HepG2 (cell line): ENCODE data around the gene CCL22. TPM values are rescaled to one million over a fixed set of nuclear protein-coding genes. Genes with fewer than 3 reads are reported as not detected.
A peak's percentile ranks its signal among the peaks of the same experiment; 100 is the strongest.

Experiments used
- ARNTL ChIP-seq: sonication (generic); formaldehyde crosslinking; IDR thresholded peaks from 2 replicates; pipeline ENCODE4 v1.4.0; 2020; ENCODE audit warnings: mild to moderate bottlenecking, missing genetic modification reagents
- CAMTA2 ChIP-seq: sonication (generic); formaldehyde crosslinking; IDR thresholded peaks from 2 replicates; pipeline ENCODE4 v1.4.0; 2020; ENCODE audit warnings: mild to moderate bottlenecking, missing genetic modification reagents, borderline replicate concordance
- CBX1 ChIP-seq: IDR thresholded peaks from one replicate; pipeline ENCODE4 v1.6.1; 2016; ENCODE audit warnings: antibody characterized with exemption, low read depth
- HIVEP1 ChIP-seq: sonication (generic); formaldehyde crosslinking; IDR thresholded peaks from 2 replicates; pipeline ENCODE4 v1.4.0; 2020; ENCODE audit warnings: mild to moderate bottlenecking, missing genetic modification reagents
- PHF8 ChIP-seq: sonication (generic); formaldehyde crosslinking; IDR thresholded peaks from 2 replicates; pipeline ENCODE4 v1.5.0; 2020; ENCODE audit warnings: missing genetic modification reagents
- RBFOX2 ChIP-seq: fragments of 200-400 bp; formaldehyde crosslinking; IDR thresholded peaks from 2 replicates; pipeline ENCODE4 v1.6.1; 2017; ENCODE audit warnings: low read depth, mild to moderate bottlenecking, low read length
- RXRB ChIP-seq: IDR thresholded peaks from 2 replicates; pipeline ENCODE4 v1.6.1; 2016; ENCODE audit warnings: borderline replicate concordance, missing genetic modification reagents, missing compliant biosample characterization
- YEATS4 ChIP-seq: sonication (generic); formaldehyde crosslinking; IDR thresholded peaks from 2 replicates; pipeline ENCODE4 v1.4.0; 2020; ENCODE audit warnings: missing genetic modification reagents, borderline replicate concordance
- ZC3H4 ChIP-seq: sonication (generic); formaldehyde crosslinking; IDR thresholded peaks from 2 replicates; pipeline ENCODE4 v1.4.0; 2020; ENCODE audit warnings: missing genetic modification reagents, borderline replicate concordance
- ZFX ChIP-seq: sonication (generic); formaldehyde crosslinking; IDR thresholded peaks from 2 replicates; pipeline ENCODE4 v1.4.0; 2020; ENCODE audit warnings: mild to moderate bottlenecking, low read depth, missing genetic modification reagents, moderate library complexity
- ZKSCAN8 ChIP-seq: IDR thresholded peaks from 2 replicates; pipeline ENCODE4 v1.6.1; 2016; ENCODE audit warnings: borderline replicate concordance, missing genetic modification reagents, missing compliant biosample characterization
- ZNF225 ChIP-seq: sonication (generic); formaldehyde crosslinking; IDR thresholded peaks from 2 replicates; pipeline ENCODE4 v1.4.0; 2020; ENCODE audit warnings: mild to moderate bottlenecking, missing genetic modification reagents
- ZNF292 ChIP-seq: sonication (generic); formaldehyde crosslinking; IDR thresholded peaks from 2 replicates; pipeline ENCODE4 v1.8.1; 2022; ENCODE audit warnings: mild to moderate bottlenecking, low read depth, missing genetic modification reagents, borderline replicate concordance
- ZNF331 ChIP-seq: sonication (generic); formaldehyde crosslinking; IDR thresholded peaks from 2 replicates; pipeline ENCODE4 v1.4.0; 2020; ENCODE audit warnings: missing genetic modification reagents
- ZSCAN20 ChIP-seq: sonication (generic); formaldehyde crosslinking; IDR thresholded peaks from 2 replicates; pipeline ENCODE4 v1.4.0; 2020; ENCODE audit warnings: missing genetic modification reagents, mild to moderate bottlenecking, borderline replicate concordance
- ZSCAN9 ChIP-seq: IDR thresholded peaks from 2 replicates; pipeline ENCODE4 v1.6.1; 2016; ENCODE audit warnings: borderline replicate concordance
- polyA plus RNA-seq, 8 experiments: library from polyadenylated mRNA; depleted of rRNA in 3 of 8; stranded (reverse) in 7 of 8; unstranded in 1 of 8; fragments of >200 nt; fragmentation: Illumina TruSeq in 4 of 8; extraction: Trizol in 4 of 8; gene quantifications; 2 replicates each; pipeline versions ENCODE4 v1.2.1 to v1.2.3, GENCODE V29; 2011 to 2016; ENCODE audit warnings: low read depth in 4 of 8, missing spikeins in 1 of 8, mixed read lengths in 1 of 8; ENCODE audit not compliant: insufficient read depth in 1 of 8
- total RNA-seq, 5 experiments: library from RNA; depleted of rRNA; stranded (reverse); fragments of >200 nt; fragmentation: Illumina TruSeq; extraction: Trizol; gene quantifications; 2 replicates each; pipeline ENCODE4 v1.2.3, GENCODE V29; 2016; ENCODE audit warnings: low read depth in 1 of 5
- TF ChIP-seq, protein P1 (sequence below): sonication (generic); formaldehyde crosslinking; IDR thresholded peaks from 2 replicates; pipeline ENCODE4 v1.8.0; 2022; ENCODE audit warnings: mild to moderate bottlenecking, missing genetic modification reagents
- TF ChIP-seq, protein P2 (sequence below): sonication (generic); formaldehyde crosslinking; IDR thresholded peaks from 2 replicates; pipeline ENCODE4 v1.4.0; 2020; ENCODE audit warnings: mild to moderate bottlenecking, low read depth, missing genetic modification reagents
- TF ChIP-seq, protein P3 (sequence below): sonication (generic); formaldehyde crosslinking; IDR thresholded peaks from 2 replicates; pipeline ENCODE4 v1.5.0; 2020; ENCODE audit warnings: missing genetic modification reagents
- TF ChIP-seq, protein P4 (sequence below): sonication (generic); formaldehyde crosslinking; IDR thresholded peaks from 2 replicates; pipeline ENCODE4 v1.9.0; 2022; ENCODE audit warnings: low read depth, missing genetic modification reagents
- TF ChIP-seq, protein P5 (sequence below): IDR thresholded peaks from 2 replicates; pipeline ENCODE4 v1.4.0; 2020; ENCODE audit warnings: mild to moderate bottlenecking, missing genetic modification reagents

CCL22 gene
- total and polyA plus RNA-seq, 2 of the 13 experiments (the other 11 are each of a cell fraction or from before 2014, with no cell fraction given) = not detected

DNA sequence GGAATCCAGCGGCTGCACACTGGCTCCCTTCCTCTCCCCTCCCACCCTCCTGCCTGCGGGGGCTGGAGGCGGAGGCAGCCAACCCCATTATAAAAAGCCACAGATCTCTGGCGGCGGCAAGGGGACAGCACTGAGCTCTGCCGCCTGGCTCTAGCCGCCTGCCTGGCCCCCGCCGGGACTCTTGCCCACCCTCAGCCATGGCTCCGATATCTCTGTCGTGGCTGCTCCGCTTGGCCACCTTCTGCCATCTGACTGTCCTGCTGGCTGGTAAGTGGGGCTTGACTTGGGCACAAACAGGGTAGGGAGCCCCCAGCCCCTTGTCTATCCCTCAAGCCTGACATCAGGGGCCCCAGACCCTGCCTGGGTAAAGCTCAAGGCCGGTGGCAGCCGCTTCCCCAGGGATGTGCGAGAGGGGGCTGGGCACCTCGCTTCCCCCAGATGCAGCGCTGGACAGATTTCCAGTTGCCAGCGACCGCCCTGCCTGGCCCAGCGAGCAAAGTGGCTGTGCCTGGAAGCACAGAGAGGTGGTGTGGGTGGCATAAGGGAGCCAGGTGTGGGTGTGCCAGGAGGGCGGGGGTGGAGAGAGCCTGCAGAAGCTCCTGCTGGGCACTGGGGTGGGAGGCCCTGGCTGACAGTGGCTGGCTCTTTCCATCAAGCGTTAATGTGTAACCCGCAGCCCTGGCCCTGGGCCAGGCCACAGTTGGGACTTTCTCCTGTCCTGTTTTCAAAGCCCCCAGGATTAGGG, 14.0 kb downstream of the CCL22 start, which contains the start of gene CX3CL1 (continued):
- TF ChIP-seq, protein P1, sequence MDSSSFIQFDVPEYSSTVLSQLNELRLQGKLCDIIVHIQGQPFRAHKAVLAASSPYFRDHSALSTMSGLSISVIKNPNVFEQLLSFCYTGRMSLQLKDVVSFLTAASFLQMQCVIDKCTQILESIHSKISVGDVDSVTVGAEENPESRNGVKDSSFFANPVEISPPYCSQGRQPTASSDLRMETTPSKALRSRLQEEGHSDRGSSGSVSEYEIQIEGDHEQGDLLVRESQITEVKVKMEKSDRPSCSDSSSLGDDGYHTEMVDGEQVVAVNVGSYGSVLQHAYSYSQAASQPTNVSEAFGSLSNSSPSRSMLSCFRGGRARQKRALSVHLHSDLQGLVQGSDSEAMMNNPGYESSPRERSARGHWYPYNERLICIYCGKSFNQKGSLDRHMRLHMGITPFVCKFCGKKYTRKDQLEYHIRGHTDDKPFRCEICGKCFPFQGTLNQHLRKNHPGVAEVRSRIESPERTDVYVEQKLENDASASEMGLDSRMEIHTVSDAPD (CRISPR knock-in tag) = no peak; the same call in 1 of the 2 replicates
- 0 out of 2 replicates have a peak, but pooled peaks have one; percentile 94 for TF ChIP-seq ZSCAN9 (CRISPR knock-in tag)
- peak; percentile 98 for TF ChIP-seq RXRB
- no peak for TF ChIP-seq CBX1
- peak; percentile 74 for TF ChIP-seq ZFX (CRISPR knock-in tag)
- TF ChIP-seq, protein P2, sequence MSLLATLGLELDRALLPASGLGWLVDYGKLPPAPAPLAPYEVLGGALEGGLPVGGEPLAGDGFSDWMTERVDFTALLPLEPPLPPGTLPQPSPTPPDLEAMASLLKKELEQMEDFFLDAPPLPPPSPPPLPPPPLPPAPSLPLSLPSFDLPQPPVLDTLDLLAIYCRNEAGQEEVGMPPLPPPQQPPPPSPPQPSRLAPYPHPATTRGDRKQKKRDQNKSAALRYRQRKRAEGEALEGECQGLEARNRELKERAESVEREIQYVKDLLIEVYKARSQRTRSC (CRISPR knock-in tag) = peak; percentile 84; the same call in 1 of the 2 replicates
- no peak for TF ChIP-seq ZSCAN20 (CRISPR knock-in tag)
- TF ChIP-seq ZC3H4 (CRISPR knock-in tag) = no peak
- TF ChIP-seq, protein P3, sequence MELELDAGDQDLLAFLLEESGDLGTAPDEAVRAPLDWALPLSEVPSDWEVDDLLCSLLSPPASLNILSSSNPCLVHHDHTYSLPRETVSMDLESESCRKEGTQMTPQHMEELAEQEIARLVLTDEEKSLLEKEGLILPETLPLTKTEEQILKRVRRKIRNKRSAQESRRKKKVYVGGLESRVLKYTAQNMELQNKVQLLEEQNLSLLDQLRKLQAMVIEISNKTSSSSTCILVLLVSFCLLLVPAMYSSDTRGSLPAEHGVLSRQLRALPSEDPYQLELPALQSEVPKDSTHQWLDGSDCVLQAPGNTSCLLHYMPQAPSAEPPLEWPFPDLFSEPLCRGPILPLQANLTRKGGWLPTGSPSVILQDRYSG = peak; percentile 87
- TF ChIP-seq PHF8 (CRISPR knock-in tag) = peak; percentile 81
- TF ChIP-seq ZNF225 (CRISPR knock-in tag) = peak; percentile 86
- peak; percentile 86 for TF ChIP-seq HIVEP1 (CRISPR knock-in tag)
- peak; percentile 75 for TF ChIP-seq YEATS4
- TF ChIP-seq, protein P4, sequence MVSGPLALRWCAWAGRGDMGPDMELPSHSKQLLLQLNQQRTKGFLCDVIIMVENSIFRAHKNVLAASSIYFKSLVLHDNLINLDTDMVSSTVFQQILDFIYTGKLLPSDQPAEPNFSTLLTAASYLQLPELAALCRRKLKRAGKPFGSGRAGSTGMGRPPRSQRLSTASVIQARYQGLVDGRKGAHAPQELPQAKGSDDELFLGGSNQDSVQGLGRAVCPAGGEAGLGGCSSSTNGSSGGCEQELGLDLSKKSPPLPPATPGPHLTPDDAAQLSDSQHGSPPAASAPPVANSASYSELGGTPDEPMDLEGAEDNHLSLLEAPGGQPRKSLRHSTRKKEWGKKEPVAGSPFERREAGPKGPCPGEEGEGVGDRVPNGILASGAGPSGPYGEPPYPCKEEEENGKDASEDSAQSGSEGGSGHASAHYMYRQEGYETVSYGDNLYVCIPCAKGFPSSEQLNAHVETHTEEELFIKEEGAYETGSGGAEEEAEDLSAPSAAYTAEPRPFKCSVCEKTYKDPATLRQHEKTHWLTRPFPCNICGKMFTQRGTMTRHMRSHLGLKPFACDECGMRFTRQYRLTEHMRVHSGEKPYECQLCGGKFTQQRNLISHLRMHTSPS (CRISPR knock-in tag) = peak; percentile 100
- TF ChIP-seq ZNF292 (CRISPR knock-in tag) = peak; percentile 81
- TF ChIP-seq CAMTA2 (CRISPR knock-in tag) = no peak; the same call in none of the 2 replicates
- peak; percentile 83; the same call in 1 of the 2 replicates for TF ChIP-seq ZKSCAN8 (CRISPR knock-in tag)
- peak; percentile 35; the same call in 1 of the 2 replicates for TF ChIP-seq ZNF331 (CRISPR knock-in tag)
- TF ChIP-seq RBFOX2 = peak; percentile 97
- TF ChIP-seq, protein P5, sequence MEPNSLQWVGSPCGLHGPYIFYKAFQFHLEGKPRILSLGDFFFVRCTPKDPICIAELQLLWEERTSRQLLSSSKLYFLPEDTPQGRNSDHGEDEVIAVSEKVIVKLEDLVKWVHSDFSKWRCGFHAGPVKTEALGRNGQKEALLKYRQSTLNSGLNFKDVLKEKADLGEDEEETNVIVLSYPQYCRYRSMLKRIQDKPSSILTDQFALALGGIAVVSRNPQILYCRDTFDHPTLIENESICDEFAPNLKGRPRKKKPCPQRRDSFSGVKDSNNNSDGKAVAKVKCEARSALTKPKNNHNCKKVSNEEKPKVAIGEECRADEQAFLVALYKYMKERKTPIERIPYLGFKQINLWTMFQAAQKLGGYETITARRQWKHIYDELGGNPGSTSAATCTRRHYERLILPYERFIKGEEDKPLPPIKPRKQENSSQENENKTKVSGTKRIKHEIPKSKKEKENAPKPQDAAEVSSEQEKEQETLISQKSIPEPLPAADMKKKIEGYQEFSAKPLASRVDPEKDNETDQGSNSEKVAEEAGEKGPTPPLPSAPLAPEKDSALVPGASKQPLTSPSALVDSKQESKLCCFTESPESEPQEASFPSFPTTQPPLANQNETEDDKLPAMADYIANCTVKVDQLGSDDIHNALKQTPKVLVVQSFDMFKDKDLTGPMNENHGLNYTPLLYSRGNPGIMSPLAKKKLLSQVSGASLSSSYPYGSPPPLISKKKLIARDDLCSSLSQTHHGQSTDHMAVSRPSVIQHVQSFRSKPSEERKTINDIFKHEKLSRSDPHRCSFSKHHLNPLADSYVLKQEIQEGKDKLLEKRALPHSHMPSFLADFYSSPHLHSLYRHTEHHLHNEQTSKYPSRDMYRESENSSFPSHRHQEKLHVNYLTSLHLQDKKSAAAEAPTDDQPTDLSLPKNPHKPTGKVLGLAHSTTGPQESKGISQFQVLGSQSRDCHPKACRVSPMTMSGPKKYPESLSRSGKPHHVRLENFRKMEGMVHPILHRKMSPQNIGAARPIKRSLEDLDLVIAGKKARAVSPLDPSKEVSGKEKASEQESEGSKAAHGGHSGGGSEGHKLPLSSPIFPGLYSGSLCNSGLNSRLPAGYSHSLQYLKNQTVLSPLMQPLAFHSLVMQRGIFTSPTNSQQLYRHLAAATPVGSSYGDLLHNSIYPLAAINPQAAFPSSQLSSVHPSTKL (CRISPR knock-in tag) = peak; percentile 91; the same call in 1 of the 2 replicates
- peak; percentile 72; the same call in 1 of the 2 replicates for TF ChIP-seq ARNTL (CRISPR knock-in tag)
